ENCODE measurements around the gene GFRA1.

Gene GFRA1

GRCh38 chr10:116093031-116093430 is 180.0 kb downstream of the GFRA1 start:
- no peak for TF ChIP-seq CTCF (IDR thresholded peaks at IDR 0.05; ENCODE audit: control insufficient read depth, insufficient read depth, low read depth, low read length, missing control alignments)
- DNase-seq (ENCODE audit: low read depth): no peak
- no peak overlapping the region for H3K4me3 ChIP-seq (ENCODE audit: control insufficient read depth, low read depth, low read length)

DNA sequence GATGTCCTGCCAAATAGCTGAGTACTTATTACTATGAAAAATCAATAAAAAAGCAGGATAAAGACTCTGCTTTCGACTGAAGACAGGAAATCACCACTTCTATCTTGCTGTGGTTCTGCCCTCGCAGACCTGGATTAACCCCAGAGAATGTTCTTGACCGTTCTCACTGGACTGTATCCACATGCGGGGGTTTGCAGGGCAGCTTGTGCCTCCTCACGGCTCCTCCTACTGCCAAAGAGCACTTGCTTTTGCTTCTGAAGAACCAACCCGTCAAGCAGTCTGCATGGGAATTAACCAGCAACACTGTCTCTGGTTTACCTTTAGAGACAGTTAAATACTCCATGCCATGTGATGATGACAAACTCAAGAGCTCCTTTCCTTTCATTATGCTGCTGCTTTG is 184.0 kb downstream of the GFRA1 start:
- TF ChIP-seq CTCF (IDR thresholded peaks at IDR 0.05; ENCODE audit: control insufficient read depth, insufficient read depth, low read depth, low read length, missing control alignments): no peak
- no peak overlapping the region for H3K4me3 ChIP-seq (ENCODE audit: control insufficient read depth, low read depth, low read length)
- DNase-seq (ENCODE audit: low read depth): no peak

DNA sequence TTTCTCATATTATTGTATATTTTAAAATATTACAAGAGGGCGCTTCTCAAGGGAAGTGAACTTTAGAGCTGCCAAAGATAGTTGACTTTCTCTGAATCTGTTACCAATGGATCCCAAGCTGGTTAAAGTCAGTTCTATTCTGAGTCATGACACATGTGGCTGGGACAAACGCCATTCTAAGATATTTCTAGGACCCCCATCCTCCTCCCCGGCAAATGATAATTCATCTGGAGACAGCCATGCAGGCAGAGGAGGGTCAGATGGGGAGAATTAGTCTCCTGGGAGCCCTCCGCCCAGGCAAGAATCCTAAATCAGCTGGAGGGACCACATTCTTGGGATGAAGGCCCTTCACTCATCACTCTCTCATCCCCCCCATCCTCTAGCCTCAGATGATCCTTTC is 187.7 kb downstream of the GFRA1 start:
- TF ChIP-seq CTCF (IDR thresholded peaks at IDR 0.05; ENCODE audit: control insufficient read depth, insufficient read depth, low read depth, low read length, missing control alignments): no peak
- no peak overlapping the region for H3K4me3 ChIP-seq (ENCODE audit: control insufficient read depth, low read depth, low read length)
- no peak for DNase-seq (ENCODE audit: low read depth)

- DNase-seq (ENCODE audit: low read depth): no peak
Observed at GRCh38 chr10:116084161-116084560, 188.8 kb downstream of the GFRA1 start.

DNA sequence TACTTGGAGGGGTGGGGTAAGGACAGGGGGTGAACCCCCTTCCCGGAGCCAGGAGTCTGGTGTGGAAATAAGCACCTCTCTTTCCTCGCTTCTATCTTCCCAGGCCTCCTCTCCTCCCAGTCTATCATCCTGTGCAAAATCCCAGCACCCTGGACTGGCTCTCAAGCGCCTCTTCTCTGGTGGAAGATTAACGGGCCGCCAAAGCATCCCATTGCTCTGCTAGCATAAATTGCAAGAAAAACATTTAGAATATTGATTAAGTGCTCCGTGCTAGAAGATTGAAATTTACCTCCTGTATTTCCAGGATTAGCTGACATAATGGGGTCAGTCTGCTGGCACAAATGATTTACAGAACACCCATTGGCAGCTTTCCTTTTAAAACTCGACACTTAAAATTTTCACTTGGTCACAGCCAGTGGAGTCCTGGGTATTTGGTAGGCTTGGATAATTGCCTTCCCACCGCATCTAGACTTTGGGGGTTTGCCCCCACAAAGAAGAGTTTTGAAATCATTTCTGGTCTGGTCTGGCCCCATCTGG is 189.7 kb downstream of the GFRA1 start:
- H3K4me3 ChIP-seq (ENCODE audit: control insufficient read depth, low read depth, low read length): no peak overlapping the region
- DNase-seq (ENCODE audit: low read depth): no peak
- TF ChIP-seq CTCF (IDR thresholded peaks at IDR 0.05; ENCODE audit: control insufficient read depth, insufficient read depth, low read depth, low read length, missing control alignments): no peak

More at GRCh38 chr10:116084161-116084560, 188.8 kb downstream of the GFRA1 start:
- no peak overlapping the region for H3K4me3 ChIP-seq (ENCODE audit: control insufficient read depth, low read depth, low read length)
- TF ChIP-seq CTCF (IDR thresholded peaks at IDR 0.05; ENCODE audit: control insufficient read depth, insufficient read depth, low read depth, low read length, missing control alignments): no peak

GRCh38 chr10:116082762-116083161 is 190.2 kb downstream of the GFRA1 start:
- no peak overlapping the region for H3K4me3 ChIP-seq (ENCODE audit: control insufficient read depth, low read depth, low read length)
- TF ChIP-seq CTCF (IDR thresholded peaks at IDR 0.05; ENCODE audit: control insufficient read depth, insufficient read depth, low read depth, low read length, missing control alignments): no peak
- DNase-seq (ENCODE audit: low read depth): no peak

DNA sequence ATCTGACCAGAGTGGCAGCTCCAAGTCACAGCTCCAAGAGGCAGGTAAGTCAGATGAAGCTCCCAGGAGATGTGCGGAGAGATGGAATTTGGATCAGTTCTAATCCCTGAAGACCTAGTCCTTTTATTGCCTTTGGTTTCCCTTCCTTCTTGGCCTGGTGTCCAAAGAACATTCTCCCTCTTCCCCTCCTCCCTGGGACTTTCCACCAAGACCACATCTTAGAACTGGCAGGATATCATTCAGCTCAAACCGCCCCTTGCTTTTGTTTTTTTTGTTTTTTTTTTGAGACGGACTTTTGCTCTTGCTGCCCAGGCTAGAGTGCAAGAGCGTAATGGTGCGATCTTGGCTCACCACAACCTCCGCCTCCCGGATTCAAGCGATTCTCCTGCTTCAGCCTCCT is 190.8 kb downstream of the GFRA1 start:
- no peak for DNase-seq (ENCODE audit: low read depth)
- TF ChIP-seq CTCF (IDR thresholded peaks at IDR 0.05; ENCODE audit: control insufficient read depth, insufficient read depth, low read depth, low read length, missing control alignments): no peak
- no peak overlapping the region for H3K4me3 ChIP-seq (ENCODE audit: control insufficient read depth, low read depth, low read length)
